GM12878 (cell line): ENCODE measurements around the gene NFYC. TPM values are rescaled to one million over a fixed set of nuclear protein-coding genes. Genes with fewer than 3 reads are reported as not detected.

Experiments
- ATAC-seq: fragments of 200-7000 bp; cut with Tn5 transposase; 3 replicates; pipeline ENCODE4 v1.9.1; 2020; ENCODE audit warnings: mild to moderate bottlenecking, moderate library complexity
- BruUV-seq: library from RNA; stranded (reverse); fragments of 400-500 nt; replicated peaks from 2 replicates; lab custom pipeline; 2021; lab: Mats Ljungman, UMichigan
- CTCF ChIA-PET: fragments of 300-600 bp; sonication (Branson Sonifier 250); formaldehyde crosslinking; extraction: SDS; loops from one replicate; lab custom pipeline; 2021; ENCODE audit warnings: inconsistent platforms; lab: Yijun Ruan, JAX
- POLR2A ChIA-PET: fragments of 350-600 bp; formaldehyde crosslinking; extraction: SDS; loops from one replicate; lab custom pipeline; 2021; ENCODE audit warnings: inconsistent platforms; lab: Charles Lee
- RAD21 ChIA-PET: fragments of 300-600 bp; sonication (Branson Sonifier 250); formaldehyde crosslinking; loops from one replicate; lab custom pipeline; 2023; ENCODE audit warnings: antibody characterized with exemption; ENCODE audit not compliant: unreplicated experiment; lab: Charles Lee
- SMC1A ChIA-PET: fragments of 300-600 bp; sonication (Branson Sonifier 250); formaldehyde crosslinking; loops from one replicate; lab custom pipeline; 2023; ENCODE audit not compliant: unreplicated experiment, uncharacterized antibody; lab: Charles Lee
- DNase-seq: peaks from one replicate; pipeline ENCODE4 v3.0.0-alpha.2; 2011; ENCODE audit warnings: low read depth, low spot score
- FAIRE-seq: peaks from 3 replicates; lab custom pipeline; 2011; peaks lifted over from hg19 to GRCh38; lab: Jason Lieb, UNC
- H2AFZ ChIP-seq: 2 replicates; pipeline ENCODE4 v1.6.0; 2011; ENCODE audit warnings: low read depth, low read length, control low read depth; ENCODE audit not compliant: control insufficient read depth
- H3K27ac ChIP-seq: 2 replicates; pipeline ENCODE4 v1.5.1; 2011; ENCODE audit warnings: control low read depth; ENCODE audit not compliant: control insufficient read depth, insufficient read depth
- H3K27me3 ChIP-seq, 2 experiments: replicated peaks in 1 of 2; 2 replicates each; pipeline versions ENCODE4 v1.6.0 to v1.6.1; 2011; ENCODE audit warnings: low read length in 1 of 2; ENCODE audit not compliant: control insufficient read depth in 2 of 2, insufficient read depth in 2 of 2
- H3K36me3 ChIP-seq, 2 experiments: 2 replicates each; pipeline ENCODE4 v1.5.1; 2011; ENCODE audit warnings: low read length in 1 of 2; ENCODE audit not compliant: control insufficient read depth in 2 of 2, insufficient read depth in 2 of 2
- H3K4me1 ChIP-seq: 2 replicates; pipeline ENCODE4 v1.6.1; 2011; ENCODE audit warnings: mild to moderate bottlenecking, low read length, moderate library complexity, mixed read lengths; ENCODE audit not compliant: control insufficient read depth, insufficient read depth
- H3K4me2 ChIP-seq: 2 replicates; pipeline ENCODE4 v1.6.0; 2011; ENCODE audit warnings: control low read depth; ENCODE audit not compliant: control insufficient read depth, insufficient read depth
- H3K4me3 ChIP-seq: fragments of 200-600 bp; sonication (generic); 2 replicates; pipeline ENCODE4 v1.5.1; 2016
- H3K79me2 ChIP-seq: 2 replicates; pipeline ENCODE4 v1.6.0; 2011; ENCODE audit warnings: low read length; ENCODE audit not compliant: control insufficient read depth, insufficient read depth
- H3K9ac ChIP-seq: 2 replicates; pipeline ENCODE4 v1.8.0; 2011; ENCODE audit warnings: low read length, control low read depth, mixed read lengths; ENCODE audit not compliant: control insufficient read depth, insufficient read depth
- H3K9me3 ChIP-seq: replicated peaks from 3 replicates; pipeline ENCODE4 v1.5.1; 2011; ENCODE audit warnings: mild to moderate bottlenecking, low read length; ENCODE audit not compliant: control insufficient read depth, insufficient read depth
- H4K20me1 ChIP-seq: 2 replicates; pipeline ENCODE4 v1.6.0; 2011; ENCODE audit not compliant: control insufficient read depth, insufficient read depth
- CREB1 ChIP-seq: IDR thresholded peaks from 2 replicates; pipeline ENCODE4 v1.6.1; 2012; ENCODE audit warnings: low read depth, mild to moderate bottlenecking, inconsistent platforms
- EED ChIP-seq: sonication (generic); IDR thresholded peaks from 2 replicates; pipeline ENCODE4 v1.6.1; 2016; ENCODE audit warnings: antibody characterized with exemption, low read depth
- FOXK2 ChIP-seq: fragments of 450-650 bp; IDR thresholded peaks from 2 replicates; pipeline ENCODE4 v1.6.1; 2017; ENCODE audit warnings: mild to moderate bottlenecking, moderate library complexity
- KLF5 ChIP-seq: fragments of 450-650 bp; IDR thresholded peaks from 2 replicates; pipeline ENCODE4 v1.6.1; 2014; ENCODE audit warnings: mild to moderate bottlenecking; ENCODE audit not compliant: partially characterized antibody
- POLR2AphosphoS5 ChIP-seq: IDR thresholded peaks from 2 replicates; pipeline ENCODE4 v1.6.1; 2011; ENCODE audit warnings: mild to moderate bottlenecking, low read length, inconsistent platforms
- WGBS: methylation state at CpG from one replicate; pipeline ENCODE4 v1.1.6; 2016; ENCODE audit warnings: low lambda C conversion rate; ENCODE audit not compliant: insufficient replicate concordance, insufficient coverage; ENCODE audit errors: missing lambda C conversion rate; 5-methylcytosine and 5-hydroxymethylcytosine counted together
- in situ Hi-C: fragments of 300-500 bp; cut with MboI; formaldehyde crosslinking; loops from 9 replicates; pipeline ENCODE4 v1.14.3; 2018; ENCODE audit warnings: mixed read lengths
- intact Hi-C: fragments of 100-400 bp; cut with micrococcal nuclease; formaldehyde crosslinking; loops from one replicate; pipeline ENCODE4 v1.14.2; 2022; ENCODE audit not compliant: unreplicated experiment
- polyA plus RNA-seq, 11 experiments: library from polyadenylated mRNA; depleted of rRNA in 4 of 11; unstranded in 6 of 11; stranded (reverse) in 5 of 11; fragments of >200 nt; fragmentation: Nextera tagmentation in 4 of 11; fragmentation: Illumina TruSeq in 1 of 11; extraction: Ambion mirVana in 4 of 11; extraction: Trizol in 1 of 11; gene quantifications; 1 replicate in 1 of 11; 2 replicates in 10 of 11; pipeline versions ENCODE4 v1.2.1 to v1.2.3, GENCODE V29; 2011 to 2016; ENCODE audit warnings: inconsistent platforms in 2 of 11, missing spikeins in 2 of 11, low read depth in 1 of 11
- total RNA-seq, 4 experiments: library from RNA; depleted of rRNA in 3 of 4; stranded (reverse); fragments of >200 nt in 3 of 4; fragmentation: Illumina TruSeq in 1 of 4; extraction: Trizol in 1 of 4; gene quantifications; 2 replicates each; pipeline versions ENCODE4 v1.2.1 to v1.2.3, GENCODE V29; 2013 to 2021
- TF ChIP-seq, protein P1 (sequence below): IDR thresholded peaks from 2 replicates; pipeline ENCODE4 v1.6.1; 2012; ENCODE audit warnings: low read length, inconsistent platforms

Gene NFYC
- total and polyA plus RNA-seq, 10 of the 15 experiments (the other 5 are each of a cell fraction or from before 2014, with no cell fraction given) = 4.3 to 84.2 (median 58.3) TPM

GRCh38 chr1:40658751-40659648, 32.5 kb upstream of the NFYC start:
- H3K79me2 ChIP-seq = no peaks in the 10 kb centered on the region
- no peaks in the 10 kb centered on the region for H3K27me3 ChIP-seq
- FAIRE-seq (no peak), DNase-seq (no peak), ATAC-seq (no peak)
- in situ Hi-C loops (no loop called here), intact Hi-C loops (no loop called here)
- ChIA-PET CTCF (interaction anchor here (0.6 to 0.9 kb wide), 2 partner anchors 9 to 115 kb away, joined by 3 read pairs; no protein-coding TSS in a partner anchor), RAD21 (no interaction called here), POLR2A (interaction anchor here (1.0 kb wide), 1 partner anchor 32 kb away, joined by 3 read pairs; the partner anchor contains the start of gene NFYC), SMC1A (interaction anchor here (0.6 kb wide), 1 partner anchor 193 kb away, joined by 3 read pairs; no protein-coding TSS in a partner anchor)
- no peak overlapping the region for H3K4me3 ChIP-seq
- H3K9ac ChIP-seq = no peak overlapping the region
- BruUV-seq = no TSS peak
- H2AFZ ChIP-seq = no peak overlapping the region
- TF ChIP-seq EED (no peak), CREB1 (no peak), FOXK2 (no peak), KLF5 (no peak), POLR2AphosphoS5 (no peak)
- H3K27ac ChIP-seq = no peak overlapping the region
- H3K9me3 ChIP-seq = no peaks in the 10 kb centered on the region
- H3K4me2 ChIP-seq = no peak overlapping the region
- WGBS = 53% methylated on average over 16 of the region's 16 CpGs
- no peaks in the 10 kb centered on the region for H3K4me1 ChIP-seq
- H3K36me3 ChIP-seq = no peaks in the 10 kb centered on the region
- no peaks in the 10 kb centered on the region for H4K20me1 ChIP-seq

- ChIA-PET CTCF (interaction anchor here (0.9 kb wide), 1 partner anchor 115 kb away, joined by 3 read pairs; no protein-coding TSS in a partner anchor), SMC1A (interaction anchor here (1.0 kb wide), 1 partner anchor 49 kb away, joined by 3 read pairs; no protein-coding TSS in a partner anchor), RAD21 (no interaction called here), POLR2A (interaction anchor here (1.0 kb wide), 1 partner anchor 32 kb away, joined by 3 read pairs; the partner anchor contains the start of gene NFYC)
- intact Hi-C loops (no loop called here), in situ Hi-C loops (no loop called here)
- H3K4me1 ChIP-seq = no peaks in the 10 kb centered on the region
- no peak for FAIRE-seq
- no peaks in the 10 kb centered on the region for H3K79me2 ChIP-seq
- H3K27me3 ChIP-seq = no peaks in the 10 kb centered on the region
- TF ChIP-seq, protein P1, sequence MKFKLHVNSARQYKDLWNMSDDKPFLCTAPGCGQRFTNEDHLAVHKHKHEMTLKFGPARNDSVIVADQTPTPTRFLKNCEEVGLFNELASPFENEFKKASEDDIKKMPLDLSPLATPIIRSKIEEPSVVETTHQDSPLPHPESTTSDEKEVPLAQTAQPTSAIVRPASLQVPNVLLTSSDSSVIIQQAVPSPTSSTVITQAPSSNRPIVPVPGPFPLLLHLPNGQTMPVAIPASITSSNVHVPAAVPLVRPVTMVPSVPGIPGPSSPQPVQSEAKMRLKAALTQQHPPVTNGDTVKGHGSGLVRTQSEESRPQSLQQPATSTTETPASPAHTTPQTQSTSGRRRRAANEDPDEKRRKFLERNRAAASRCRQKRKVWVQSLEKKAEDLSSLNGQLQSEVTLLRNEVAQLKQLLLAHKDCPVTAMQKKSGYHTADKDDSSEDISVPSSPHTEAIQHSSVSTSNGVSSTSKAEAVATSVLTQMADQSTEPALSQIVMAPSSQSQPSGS = no peak
- H3K36me3 ChIP-seq = no peaks in the 10 kb centered on the region
- no peak overlapping the region for H3K27ac ChIP-seq
- H2AFZ ChIP-seq = no peak overlapping the region
- DNase-seq = no peak
- H3K4me2 ChIP-seq = no peak overlapping the region
- ATAC-seq = no peak
- no peak overlapping the region for H3K4me3 ChIP-seq
- no peaks in the 10 kb centered on the region for H4K20me1 ChIP-seq
- no TSS peak for BruUV-seq
- no peaks in the 10 kb centered on the region for H3K9me3 ChIP-seq
- no peak overlapping the region for H3K9ac ChIP-seq
- WGBS = 41% methylated on average over 7 of the region's 7 CpGs
These were observed 31.9 kb upstream of the NFYC start for GRCh38 chr1:40659649-40659947.
